ENCODE data around the gene SARS2.

GRCh38 chr19:38932425-38933179 is 2.0 kb upstream of the SARS2 start:
- TF ChIP-seq POLR2AphosphoS5 (IDR thresholded peaks at IDR 0.05; ENCODE audit: insufficient read depth in 1 of 2, low read depth in 1 of 2) (no peak), POLR2A (IDR thresholded peaks at IDR 0.05) (no peak)
- TF ChIP-seq, protein P1, sequence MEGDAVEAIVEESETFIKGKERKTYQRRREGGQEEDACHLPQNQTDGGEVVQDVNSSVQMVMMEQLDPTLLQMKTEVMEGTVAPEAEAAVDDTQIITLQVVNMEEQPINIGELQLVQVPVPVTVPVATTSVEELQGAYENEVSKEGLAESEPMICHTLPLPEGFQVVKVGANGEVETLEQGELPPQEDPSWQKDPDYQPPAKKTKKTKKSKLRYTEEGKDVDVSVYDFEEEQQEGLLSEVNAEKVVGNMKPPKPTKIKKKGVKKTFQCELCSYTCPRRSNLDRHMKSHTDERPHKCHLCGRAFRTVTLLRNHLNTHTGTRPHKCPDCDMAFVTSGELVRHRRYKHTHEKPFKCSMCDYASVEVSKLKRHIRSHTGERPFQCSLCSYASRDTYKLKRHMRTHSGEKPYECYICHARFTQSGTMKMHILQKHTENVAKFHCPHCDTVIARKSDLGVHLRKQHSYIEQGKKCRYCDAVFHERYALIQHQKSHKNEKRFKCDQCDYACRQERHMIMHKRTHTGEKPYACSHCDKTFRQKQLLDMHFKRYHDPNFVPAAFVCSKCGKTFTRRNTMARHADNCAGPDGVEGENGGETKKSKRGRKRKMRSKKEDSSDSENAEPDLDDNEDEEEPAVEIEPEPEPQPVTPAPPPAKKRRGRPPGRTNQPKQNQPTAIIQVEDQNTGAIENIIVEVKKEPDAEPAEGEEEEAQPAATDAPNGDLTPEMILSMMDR (IDR thresholded peaks at IDR 0.05), result peak in 1 of 3 experiments; percentile 15

Measured in vagina (tissue), 2 donors.